ENCODE data around the gene SMIM9.

DNA sequence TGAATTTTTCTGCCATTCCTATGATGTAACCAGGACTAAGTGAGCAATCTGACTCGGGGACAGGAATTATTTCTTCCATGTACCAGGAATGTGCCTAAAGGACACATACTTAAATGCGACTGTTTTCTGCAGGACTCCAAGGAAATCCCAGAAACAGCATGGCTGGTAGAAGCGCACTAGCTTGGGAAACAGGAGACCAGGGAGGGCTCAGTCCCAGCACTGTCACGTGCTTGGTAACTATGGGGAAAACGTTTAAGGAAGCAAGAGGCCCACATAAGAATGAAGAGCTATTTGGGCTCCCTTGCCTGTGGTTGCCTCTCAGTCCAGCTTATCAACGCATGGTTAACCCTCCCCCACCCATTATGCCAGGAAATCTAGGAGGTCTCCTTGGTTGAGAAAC, 48.7 kb downstream of the SMIM9 start:
- TF ChIP-seq EZH2 (IDR thresholded peaks at IDR 0.05) (no peak), POLR2AphosphoS5 (IDR thresholded peaks at IDR 0.05; ENCODE audit: borderline replicate concordance, low read depth, low read length) (no peak), FOXP2 (optimal IDR thresholded peaks at IDR 0.05; ENCODE audit: control extremely low read depth, extremely low read length, insufficient read depth) (no peak)

Data from SK-N-MC (cell line).